ENCODE measurements around the gene KCNJ18.
"Not testable (repeated sequence)": the region's sequence is repeated elsewhere in the genome, so short reads cannot be mapped to it uniquely, and the experiment has no call there.

- not testable (repeated sequence) for TF ChIP-seq CTCF, POLR2A (IDR thresholded peaks at IDR 0.05)
Measured at GRCh38 chr17:21714676-21715075, 22.4 kb downstream of the KCNJ18 start.

All from Peyer's patch (tissue), 4 donors.